ENCODE data around the gene FTHL17. TPM values are rescaled to one million over a fixed set of nuclear protein-coding genes. Genes with fewer than 3 reads are reported as not detected.

FTHL17 gene
- total RNA-seq, 2 donors from 2014 or later, result not detected

- no peak for TF ChIP-seq CTCF (IDR thresholded peaks at IDR 0.05)
- Histone ChIP-seq H3K36me3 (no peaks in the 10 kb centered on the region), H3K27me3 (no peaks in the 10 kb centered on the region), H3K9ac (ENCODE audit: low read depth in 2 of 2, low read length in 2 of 2) (no peak overlapping the region), H3K4me1 (no peaks in the 10 kb centered on the region), H3K9me3 (no peaks in the 10 kb centered on the region), H3K27ac (no peak overlapping the region), H3K4me3 (no peak overlapping the region)
- no peak for DNase-seq
- intact Hi-C loops (cut with DNase I), result no loop called here
These were observed 18.2 kb downstream of the FTHL17 start for GRCh38 chrX:31053621-31054020.

GRCh38 chrX:31039327-31039711, 32.5 kb downstream of the FTHL17 start:
- Histone ChIP-seq H3K27me3 (no peaks in the 10 kb centered on the region), H3K9me3 (no peaks in the 10 kb centered on the region), H3K4me3 (no peak overlapping the region), H3K27ac (no peak overlapping the region), H3K9ac (ENCODE audit: low read depth in 2 of 2, low read length in 2 of 2) (no peak overlapping the region), H3K4me1 (no peaks in the 10 kb centered on the region), H3K36me3 (no peaks in the 10 kb centered on the region)
- DNase-seq, result no peak
- intact Hi-C loops (cut with DNase I), result loop anchor here (5.0 to 10.0 kb wide), 3 partner anchors 255 to 618 kb away; no protein-coding TSS in a partner anchor
- no peak for TF ChIP-seq CTCF (IDR thresholded peaks at IDR 0.05)

GRCh38 chrX:31038575-31039326, 33.1 kb downstream of the FTHL17 start:
- intact Hi-C loops (cut with DNase I), result loop anchor here (5.0 to 10.0 kb wide), 3 partner anchors 256 to 619 kb away; no protein-coding TSS in a partner anchor
- Histone ChIP-seq H3K36me3 (no peaks in the 10 kb centered on the region), H3K27ac (no peak overlapping the region), H3K4me3 (no peak overlapping the region), H3K27me3 (no peaks in the 10 kb centered on the region), H3K9ac (ENCODE audit: low read depth in 2 of 2, low read length in 2 of 2) (no peak overlapping the region), H3K9me3 (no peaks in the 10 kb centered on the region), H3K4me1 (no peaks in the 10 kb centered on the region)
- peak; percentile 30 for DNase-seq
- peak; percentile 48 for TF ChIP-seq CTCF (IDR thresholded peaks at IDR 0.05)

GRCh38 chrX:31036895-31037294, 34.9 kb downstream of the FTHL17 start:
- DNase-seq, result peak; percentile 30
- Histone ChIP-seq H3K27me3 (no peaks in the 10 kb centered on the region), H3K4me3 (no peak overlapping the region), H3K9me3 (no peaks in the 10 kb centered on the region), H3K4me1 (no peaks in the 10 kb centered on the region), H3K27ac (no peak overlapping the region), H3K9ac (ENCODE audit: low read depth in 2 of 2, low read length in 2 of 2) (no peak overlapping the region), H3K36me3 (no peaks in the 10 kb centered on the region)
- TF ChIP-seq CTCF (IDR thresholded peaks at IDR 0.05), result peak; percentile 67
- intact Hi-C loops (cut with DNase I), result loop anchor here (5.0 to 10.0 kb wide), 3 partner anchors 258 to 620 kb away; no protein-coding TSS in a partner anchor

- no peak overlapping the region for H3K4me3 ChIP-seq
- no peaks in the 10 kb centered on the region for H3K4me1 ChIP-seq
- no peak for DNase-seq
- no peaks in the 10 kb centered on the region for H3K27me3 ChIP-seq
- H3K27ac ChIP-seq, result no peak overlapping the region
- no peaks in the 10 kb centered on the region for H3K9me3 ChIP-seq
- TF ChIP-seq CTCF (IDR thresholded peaks at IDR 0.05), result no peak
- H3K9ac ChIP-seq (ENCODE audit: low read depth in 2 of 2, low read length in 2 of 2), result no peak overlapping the region
- no peaks in the 10 kb centered on the region for H3K36me3 ChIP-seq
- intact Hi-C loops (cut with DNase I), result no loop called here
These were observed 44.5 kb downstream of the FTHL17 start for GRCh38 chrX:31027351-31027750.
